ENCODE data around the gene TAS2R38. TPM values are rescaled to one million over a fixed set of nuclear protein-coding genes. Genes with fewer than 3 reads are reported as not detected.

Gene TAS2R38
- total RNA-seq, 1 experiment from 2014 or later = not detected

DNA sequence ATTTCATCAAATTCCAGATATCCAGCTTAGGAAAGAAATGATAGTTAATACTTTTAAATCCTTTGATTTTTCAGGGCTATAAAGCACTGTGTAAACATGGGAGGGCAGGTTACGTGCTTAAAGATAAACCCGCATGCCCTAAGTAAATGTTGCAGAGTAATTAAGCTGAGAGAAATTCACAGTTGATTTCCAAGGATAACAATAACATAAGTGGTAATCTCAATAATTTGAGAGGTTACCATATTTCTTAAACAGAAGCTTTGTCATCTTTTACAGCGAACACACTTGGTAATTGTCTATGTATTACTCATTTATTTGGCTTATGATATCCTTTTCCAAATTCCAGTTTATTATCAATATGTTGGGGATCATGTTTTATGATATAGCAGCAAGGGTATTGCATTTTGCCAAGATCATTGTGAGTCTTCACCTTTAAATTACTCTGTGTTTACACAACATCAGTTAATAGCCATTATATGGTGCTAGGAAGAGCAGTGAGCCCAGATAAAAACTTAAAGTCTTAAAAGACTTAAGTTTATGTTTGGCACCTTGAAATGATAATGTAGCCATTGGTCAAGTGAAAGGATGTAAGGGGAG is 37.5 kb upstream of the TAS2R38 start:
- H3K18ac ChIP-seq (ENCODE audit: insufficient read length, low read depth, low read length) = no peak overlapping the region
- H3K27me3 ChIP-seq (ENCODE audit: insufficient read depth, low read length) = no peaks in the 10 kb centered on the region
- H4K8ac ChIP-seq (replicated peaks; ENCODE audit: insufficient read length, low read depth, low read length) = no peak overlapping the region
- Mint-ChIP-seq H3K36me3 (ENCODE audit: insufficient read depth in 1 of 3, low read depth in 3 of 3) (no peaks in the 10 kb centered on the region), H3K4me3 (no peak overlapping the region), H3K27ac (no peak overlapping the region), H3K4me1 (peaks cover 0 to 3% of the 10 kb centered on the region in 2 experiments; a peak in 2 of 4 replicates), H3K27me3 (ENCODE audit: low read depth) (no peaks in the 10 kb centered on the region), H3K9me3 (no peaks in the 10 kb centered on the region)
- no peak overlapping the region for H4K5ac ChIP-seq (ENCODE audit: insufficient read length, low read depth, low read length)
- H2BK5ac ChIP-seq (ENCODE audit: insufficient read length, low read length) = no peak overlapping the region
- no peak overlapping the region for H2AFZ ChIP-seq (ENCODE audit: low read length)
- no peak overlapping the region for H2BK12ac ChIP-seq (ENCODE audit: insufficient read length, low read depth, low read length)
- no peak overlapping the region for H2AK5ac ChIP-seq (ENCODE audit: insufficient read length, low read length)
- H3K23ac ChIP-seq (ENCODE audit: insufficient read length, low read depth, low read length) = no peak overlapping the region
- no CpG with 5 or more reads among the region's 3 CpGs for WGBS (ENCODE audit: extremely low coverage, insufficient read length, low lambda C conversion rate)
- no peak for DNase-seq
- H2BK15ac ChIP-seq (ENCODE audit: low read depth, low read length) = no peak overlapping the region
- no peak overlapping the region for H3T11ph ChIP-seq (ENCODE audit: low read length)
- H4K91ac ChIP-seq (ENCODE audit: insufficient read length, low read depth, low read length) = no peak overlapping the region
- H3K4me1 ChIP-seq (ENCODE audit: insufficient read depth, low read length) = no peaks in the 10 kb centered on the region
- H3K56ac ChIP-seq (ENCODE audit: insufficient read length, low read depth, low read length) = no peak overlapping the region
- no peaks in the 10 kb centered on the region for H4K20me1 ChIP-seq (ENCODE audit: control insufficient read depth, insufficient read depth, insufficient read length)
- no peak overlapping the region for H3K14ac ChIP-seq (ENCODE audit: insufficient read depth, low read length)
- H3K23me2 ChIP-seq (ENCODE audit: insufficient read length, low read depth, low read length, poor library complexity, severe bottlenecking) = no peaks in the 10 kb centered on the region
- H3K27ac ChIP-seq (ENCODE audit: insufficient read length, low read depth, low read length) = no peak overlapping the region
- H3K9ac ChIP-seq (ENCODE audit: extremely low read depth, insufficient read length, low read length) = no peak overlapping the region
- no peak for TF ChIP-seq CTCF (conservative IDR thresholded peaks at IDR 0.05)
- no peaks in the 10 kb centered on the region for H3K79me1 ChIP-seq (ENCODE audit: insufficient read depth, low read depth, low read length, poor library complexity, severe bottlenecking)
- H3K4me2 ChIP-seq (ENCODE audit: insufficient read depth, insufficient read length, low read length) = no peak overlapping the region
- no peaks in the 10 kb centered on the region for H3K79me2 ChIP-seq (ENCODE audit: insufficient read depth, low read length)
- no peak overlapping the region for H2BK120ac ChIP-seq (ENCODE audit: low read depth, low read length, poor library complexity, severe bottlenecking)
- no peak overlapping the region for H3K4ac ChIP-seq (ENCODE audit: low read depth, low read length)
- H2BK20ac ChIP-seq (ENCODE audit: low read depth, low read length, poor library complexity, severe bottlenecking) = no peak overlapping the region
- H3K9me3 ChIP-seq (ENCODE audit: control insufficient read depth, low read depth, low read length) = no peaks in the 10 kb centered on the region

Data from H9 (cell line).